Epithelial cell of proximal tubule (primary cell): ENCODE results near the gene LINGO1. TPM values are rescaled to one million over a fixed set of nuclear protein-coding genes. Genes with fewer than 3 reads are reported as not detected.

ENCODE experiments used
- DNase-seq: peaks from one replicate; pipeline ENCODE4 v3.0.0-alpha.2; 2011; ENCODE audit warnings: low read depth
- H3K4me3 ChIP-seq: 2 replicates; pipeline ENCODE4 v1.5.1; 2011; ENCODE audit warnings: low read depth, mild to moderate bottlenecking, low read length
- total RNA-seq: library from RNA; depleted of rRNA; stranded (reverse); fragments of >200 nt; gene quantifications from 2 replicates; pipeline ENCODE4 v1.2.3, GENCODE V29; 2015
- TF ChIP-seq, protein P1 (sequence below): conservative IDR thresholded peaks from 2 replicates; pipeline ENCODE4 v1.5.1; 2012; ENCODE audit warnings: low read depth, mild to moderate bottlenecking, low read length

The LINGO1 gene
- total RNA-seq, 1 donor from 2014 or later: not detected

GRCh38 chr15:77564341-77564740, 68.4 kb downstream of the LINGO1 start:
- H3K4me3 ChIP-seq: no peak overlapping the region
- TF ChIP-seq, protein P1, sequence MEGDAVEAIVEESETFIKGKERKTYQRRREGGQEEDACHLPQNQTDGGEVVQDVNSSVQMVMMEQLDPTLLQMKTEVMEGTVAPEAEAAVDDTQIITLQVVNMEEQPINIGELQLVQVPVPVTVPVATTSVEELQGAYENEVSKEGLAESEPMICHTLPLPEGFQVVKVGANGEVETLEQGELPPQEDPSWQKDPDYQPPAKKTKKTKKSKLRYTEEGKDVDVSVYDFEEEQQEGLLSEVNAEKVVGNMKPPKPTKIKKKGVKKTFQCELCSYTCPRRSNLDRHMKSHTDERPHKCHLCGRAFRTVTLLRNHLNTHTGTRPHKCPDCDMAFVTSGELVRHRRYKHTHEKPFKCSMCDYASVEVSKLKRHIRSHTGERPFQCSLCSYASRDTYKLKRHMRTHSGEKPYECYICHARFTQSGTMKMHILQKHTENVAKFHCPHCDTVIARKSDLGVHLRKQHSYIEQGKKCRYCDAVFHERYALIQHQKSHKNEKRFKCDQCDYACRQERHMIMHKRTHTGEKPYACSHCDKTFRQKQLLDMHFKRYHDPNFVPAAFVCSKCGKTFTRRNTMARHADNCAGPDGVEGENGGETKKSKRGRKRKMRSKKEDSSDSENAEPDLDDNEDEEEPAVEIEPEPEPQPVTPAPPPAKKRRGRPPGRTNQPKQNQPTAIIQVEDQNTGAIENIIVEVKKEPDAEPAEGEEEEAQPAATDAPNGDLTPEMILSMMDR: no peak

DNA sequence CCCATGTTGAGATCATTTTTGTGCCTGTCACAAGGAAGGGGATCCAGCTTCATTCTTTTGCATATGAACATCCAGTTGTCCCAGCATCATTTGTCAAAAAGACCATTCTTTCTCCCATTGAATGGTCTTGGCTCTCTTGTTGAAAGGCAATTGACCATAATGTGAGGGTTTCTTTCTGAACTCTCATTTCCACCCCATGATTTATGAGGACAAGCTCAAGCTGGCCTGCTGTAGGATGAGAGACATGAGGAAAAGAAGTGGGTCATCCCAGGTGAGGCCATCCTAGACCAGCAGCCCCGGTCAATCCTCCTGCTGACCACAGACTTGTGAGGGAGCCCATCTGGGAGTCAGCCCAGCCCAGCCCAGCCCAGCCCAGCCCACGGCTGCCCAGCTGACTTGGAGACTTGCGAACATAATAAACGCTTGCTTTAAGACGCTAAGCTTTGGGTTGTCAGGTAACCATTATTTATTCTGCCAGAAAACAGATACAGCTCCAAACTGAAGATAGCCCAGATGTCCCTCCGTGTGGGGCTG, 69.0 kb downstream of the LINGO1 start:
- no peak overlapping the region for H3K4me3 ChIP-seq
- TF ChIP-seq, protein P1: no peak
- DNase-seq: no peak

More at GRCh38 chr15:77564341-77564740, 68.4 kb downstream of the LINGO1 start:
- no peak for DNase-seq

Other genes with a start within 250 kb of the LINGO1 start
- gene PEAK1, start 212.8 kb downstream of the LINGO1 start, total RNA-seq: 5.1 and 8.1 TPM in 2 replicates
- gene HMG20A, start 212.0 kb downstream of the LINGO1 start, total RNA-seq: 20.5 and 22.5 TPM in 2 replicates